Astrocyte of the cerebellum (primary cell): Measurements from ENCODE around the gene PCDH9.

Source experiments
- DNase-seq: peaks from one replicate; pipeline ENCODE4 v3.0.0-alpha.2; 2011; ENCODE audit warnings: low read depth
- H3K4me3 ChIP-seq: 2 replicates; pipeline ENCODE4 v1.5.1; 2011; ENCODE audit warnings: mild to moderate bottlenecking, low read depth, low read length, moderate library complexity
- CTCF ChIP-seq: IDR thresholded peaks from 2 replicates; pipeline ENCODE4 v1.5.1; 2012; ENCODE audit warnings: low read length, low read depth, moderate library complexity, mild to moderate bottlenecking; ENCODE audit errors: missing control alignments
- in situ Hi-C: cut with HindIII; loops from 2 replicates; pipeline ENCODE4 v1.10.0; 2017; ENCODE audit warnings: low sequenced_read_pairs

PCDH9 gene

GRCh38 chr13:66354879-66355751 lies 875.0 kb downstream of the PCDH9 start:
- no peak overlapping the region for H3K4me3 ChIP-seq
- in situ Hi-C loops = no loop called here
- TF ChIP-seq CTCF = no peak
- DNase-seq = no peak

GRCh38 chr13:66353664-66354063 lies 876.5 kb downstream of the PCDH9 start:
- peak; percentile 9 for TF ChIP-seq CTCF
- in situ Hi-C loops = no loop called here
- no peak overlapping the region for H3K4me3 ChIP-seq
- DNase-seq = peak; percentile 11

GRCh38 chr13:66349966-66350365 lies 880.2 kb downstream of the PCDH9 start:
- no peak for DNase-seq
- TF ChIP-seq CTCF = no peak
- in situ Hi-C loops = no loop called here
- H3K4me3 ChIP-seq = no peak overlapping the region

- TF ChIP-seq CTCF = no peak
- H3K4me3 ChIP-seq = no peak overlapping the region
- no peak for DNase-seq
- in situ Hi-C loops = no loop called here
Observed at GRCh38 chr13:66348745-66349690, 881.1 kb downstream of the PCDH9 start.

- H3K4me3 ChIP-seq = no peak overlapping the region
- in situ Hi-C loops = no loop called here
- DNase-seq = no peak
- TF ChIP-seq CTCF = no peak
Observed at GRCh38 chr13:66347486-66348117, 882.5 kb downstream of the PCDH9 start.

- no peak overlapping the region for H3K4me3 ChIP-seq
- no peak for DNase-seq
- in situ Hi-C loops = no loop called here
- no peak for TF ChIP-seq CTCF
Observed at GRCh38 chr13:66345971-66346370, 884.2 kb downstream of the PCDH9 start.
